Upper lobe of left lung (tissue), 6 donors: ENCODE measurements around the gene IDI1. TPM values are rescaled to one million over a fixed set of nuclear protein-coding genes. Genes with fewer than 3 reads are reported as not detected.

Source experiments
- ATAC-seq, 2 donors: fragments of 200-7000 bp; cut with Tn5 transposase; one replicate each; pipeline ENCODE4 v1.9.1; 2022; ENCODE audit warnings: mild to moderate bottlenecking in 2 of 2, moderate library complexity in 2 of 2; ENCODE audit not compliant: low FRiP score in 2 of 2
- DNase-seq, 2 donors: peaks; one replicate each; pipeline ENCODE4 v3.0.0-alpha.2; 2019 to 2020
- H3K27ac ChIP-seq, 4 donors: fragments of 200-600 bp; sonication (generic); one replicate each; pipeline ENCODE4 v1.5.1; 2016 to 2019
- H3K27me3 ChIP-seq, 4 donors: fragments of 200-600 bp; sonication (generic); one replicate each; pipeline ENCODE4 v1.5.1; 2017 to 2019
- H3K36me3 ChIP-seq, 4 donors: fragments of 200-600 bp; sonication (generic); one replicate each; pipeline ENCODE4 v1.5.1; 2016 to 2019
- H3K4me1 ChIP-seq, 4 donors: fragments of 200-600 bp; sonication (generic); one replicate each; pipeline ENCODE4 v1.5.1; 2018 to 2019
- H3K4me3 ChIP-seq, 4 donors: fragments of 200-600 bp; sonication (generic); one replicate each; pipeline ENCODE4 v1.5.1; 2017 to 2019; ENCODE audit warnings: mild to moderate bottlenecking in 2 of 4, moderate library complexity in 1 of 4
- H3K9me3 ChIP-seq, 4 donors: fragments of 200-600 bp; sonication (generic); one replicate each; pipeline ENCODE4 v1.5.1; 2018 to 2019
- CTCF ChIP-seq, 6 experiments: fragments of 450-650 bp in 4 of 6; fragments of 200-600 bp in 2 of 6; sonication (generic) in 2 of 6; IDR thresholded peaks; one replicate each; pipeline ENCODE4 v1.5.1; 2016 to 2019; ENCODE audit warnings: antibody characterized with exemption in 6 of 6
- EP300 ChIP-seq, 4 donors: sonication (generic); formaldehyde crosslinking; IDR thresholded peaks; one replicate each; pipeline ENCODE4 v1.5.1; 2017; ENCODE audit warnings: antibody characterized with exemption in 4 of 4, control low read depth in 2 of 4
- POLR2A ChIP-seq, 4 donors: fragments of 450-650 bp; IDR thresholded peaks; one replicate each; pipeline ENCODE4 v1.5.1; 2016 to 2017; ENCODE audit warnings: antibody characterized with exemption in 4 of 4, mild to moderate bottlenecking in 2 of 4
- POLR2AphosphoS5 ChIP-seq, 2 donors: sonication (generic); formaldehyde crosslinking; IDR thresholded peaks; one replicate each; pipeline ENCODE4 v1.5.1; 2017; ENCODE audit warnings: antibody characterized with exemption in 2 of 2
- WGBS, 2 donors: methylation state at CpG; one replicate each; pipeline ENCODE4 v1.1.5; 2017 to 2018; 5-methylcytosine and 5-hydroxymethylcytosine counted together
- total RNA-seq, 6 donors: library from RNA; depleted of rRNA in 4 of 6; stranded (reverse); fragments of >200 nt in 4 of 6; gene quantifications; one replicate each; pipeline versions ENCODE4 v1.1.0 to v1.2.1, GENCODE V29; 2016 to 2021
- donor health status: DM: no; HTN: no; CAD: no; lungs with moderate emphysema.
- donor health status: DM: no; HTN: yes; CAD: no; lungs with severe emphysema.

IDI1 gene
- total RNA-seq, 6 donors from 2014 or later = 35.6 to 100 (median 79.1) TPM

GRCh38 chr10:1006573-1006972 lies 42.3 kb downstream of the IDI1 start:
- H3K27me3 ChIP-seq = no peaks in the 10 kb centered on the region
- no peak for DNase-seq
- no peak for TF ChIP-seq EP300 (IDR thresholded peaks at IDR 0.05)
- TF ChIP-seq POLR2A (IDR thresholded peaks at IDR 0.05) = no peak
- no peak for TF ChIP-seq CTCF (IDR thresholded peaks at IDR 0.05)
- no peak for TF ChIP-seq POLR2AphosphoS5 (IDR thresholded peaks at IDR 0.05)
- H3K4me1 ChIP-seq = no peaks in the 10 kb centered on the region
- peaks cover 5 to 10% (median 7%) of the 10 kb centered on the region in 4 donors for H3K9me3 ChIP-seq
- no peak for ATAC-seq
- no peak overlapping the region for H3K4me3 ChIP-seq
- H3K36me3 ChIP-seq = peaks cover 55 to 100% (median 98%) of the 10 kb centered on the region in 4 donors
- WGBS, 2 donors = 93 to 94% methylated on average over 9 of the region's 9 CpGs
- no peak overlapping the region for H3K27ac ChIP-seq

- Histone ChIP-seq H3K4me3 (no peak overlapping the region), H3K27me3 (no peaks in the 10 kb centered on the region), H3K4me1 (no peaks in the 10 kb centered on the region), H3K36me3 (peaks cover 59 to 100% (median 97%) of the 10 kb centered on the region in 4 donors), H3K27ac (no peak overlapping the region), H3K9me3 (peaks cover 5 to 10% (median 7%) of the 10 kb centered on the region in 4 donors)
- ATAC-seq (peak in 1 of 2 donors; percentile 51), DNase-seq (no peak)
- WGBS, 2 donors = 84 to 98% methylated on average over 2 to 9 of the region's 9 CpGs
- TF ChIP-seq EP300 (IDR thresholded peaks at IDR 0.05) = no peak
- TF ChIP-seq CTCF (IDR thresholded peaks at IDR 0.05) = no peak
- no peak for TF ChIP-seq POLR2AphosphoS5 (IDR thresholded peaks at IDR 0.05)
- TF ChIP-seq POLR2A (IDR thresholded peaks at IDR 0.05) = no peak
These were observed 44.8 kb downstream of the IDI1 start for GRCh38 chr10:1003884-1004670.

GRCh38 chr10:1002425-1003006 lies 46.4 kb downstream of the IDI1 start:
- ATAC-seq (no peak), DNase-seq (no peak)
- Histone ChIP-seq H3K4me3 (no peak overlapping the region), H3K36me3 (peaks cover 59 to 100% (median 97%) of the 10 kb centered on the region in 4 donors), H3K27ac (no peak overlapping the region), H3K9me3 (peaks cover 5 to 10% (median 7%) of the 10 kb centered on the region in 4 donors), H3K27me3 (no peaks in the 10 kb centered on the region), H3K4me1 (no peaks in the 10 kb centered on the region)
- no peak for TF ChIP-seq POLR2A (IDR thresholded peaks at IDR 0.05)
- TF ChIP-seq CTCF (IDR thresholded peaks at IDR 0.05) = no peak
- no peak for TF ChIP-seq EP300 (IDR thresholded peaks at IDR 0.05)
- no peak for TF ChIP-seq POLR2AphosphoS5 (IDR thresholded peaks at IDR 0.05)
- 97 to 98% methylated on average over 5 of the region's 5 CpGs for WGBS, 2 donors

- H3K9me3 ChIP-seq = peaks cover 2 to 5% (median 4%) of the 10 kb centered on the region in 4 donors
- ATAC-seq (no peak), DNase-seq (no peak)
- H3K36me3 ChIP-seq = peaks cover 38 to 97% (median 84%) of the 10 kb centered on the region in 4 donors
- no peaks in the 10 kb centered on the region for H3K4me1 ChIP-seq
- no peak overlapping the region for H3K27ac ChIP-seq
- no peaks in the 10 kb centered on the region for H3K27me3 ChIP-seq
- 82 to 84% methylated on average over 16 to 19 of the region's 19 CpGs for WGBS, 2 donors
- TF ChIP-seq POLR2A (IDR thresholded peaks at IDR 0.05) (no peak), EP300 (IDR thresholded peaks at IDR 0.05) (no peak), POLR2AphosphoS5 (IDR thresholded peaks at IDR 0.05) (no peak), CTCF (IDR thresholded peaks at IDR 0.05) (no peak)
- no peak overlapping the region for H3K4me3 ChIP-seq
These were observed 51.5 kb downstream of the IDI1 start for GRCh38 chr10:997266-998022.
